GM11168 (cell line): ENCODE data around the gene CAAP1.
"Not testable (repeated sequence)": the region's sequence is repeated elsewhere in the genome, so short reads cannot be mapped to it uniquely, and the experiment has no call there.

Source experiments
- in situ Hi-C: fragments of 300-500 bp; cut with MboI; formaldehyde crosslinking; loops from one replicate; pipeline ENCODE4 v1.12.0; 2022; ENCODE audit warnings: low sequenced_read_pairs; ENCODE audit not compliant: unreplicated experiment

CAAP1 gene, protein sequence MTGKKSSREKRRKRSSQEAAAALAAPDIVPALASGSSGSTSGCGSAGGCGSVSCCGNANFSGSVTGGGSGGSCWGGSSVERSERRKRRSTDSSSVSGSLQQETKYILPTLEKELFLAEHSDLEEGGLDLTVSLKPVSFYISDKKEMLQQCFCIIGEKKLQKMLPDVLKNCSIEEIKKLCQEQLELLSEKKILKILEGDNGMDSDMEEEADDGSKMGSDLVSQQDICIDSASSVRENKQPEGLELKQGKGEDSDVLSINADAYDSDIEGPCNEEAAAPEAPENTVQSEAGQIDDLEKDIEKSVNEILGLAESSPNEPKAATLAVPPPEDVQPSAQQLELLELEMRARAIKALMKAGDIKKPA

DNA sequence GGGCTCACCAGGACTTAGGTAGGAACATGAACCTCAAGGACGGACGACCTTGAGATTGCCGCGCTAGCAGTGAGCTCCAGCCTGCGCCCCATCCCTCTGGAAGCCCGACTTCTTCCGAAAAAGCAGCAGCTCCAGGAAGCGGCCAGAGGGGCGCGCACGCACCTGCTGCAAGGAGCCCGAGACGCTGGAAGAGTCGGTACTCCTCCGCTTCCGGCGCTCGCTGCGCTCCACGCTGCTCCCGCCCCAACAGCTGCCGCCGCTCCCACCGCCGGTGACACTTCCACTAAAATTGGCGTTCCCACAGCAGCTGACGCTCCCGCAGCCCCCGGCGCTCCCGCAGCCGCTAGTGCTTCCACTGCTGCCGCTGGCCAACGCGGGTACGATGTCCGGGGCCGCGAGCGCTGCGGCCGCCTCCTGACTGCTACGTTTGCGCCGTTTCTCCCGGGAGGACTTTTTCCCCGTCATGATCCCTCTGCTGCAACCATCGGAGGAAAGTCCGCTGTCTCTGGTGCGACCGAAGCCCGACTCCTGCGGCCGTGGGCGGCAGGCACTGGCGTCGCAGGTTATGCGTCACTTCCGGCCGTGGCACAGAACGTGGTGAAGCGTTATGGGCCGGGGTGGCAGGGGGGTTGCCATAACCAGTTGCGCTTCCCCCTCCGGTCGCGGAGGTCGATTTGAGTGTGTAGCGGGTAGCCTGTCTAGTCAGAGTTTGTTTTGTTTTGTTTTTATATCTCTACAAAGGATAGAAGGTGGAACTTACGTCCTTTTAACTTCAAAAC is at the start of gene CAAP1:
Gene CAAP1, minus strand, starts transcription at position 552 of the 779 bp plus-strand sequence. Its CDS starts 87 bp downstream, at position 465.
- in situ Hi-C loops = no loop called here

- in situ Hi-C loops = no loop called here
Observed at GRCh38 chr9:26940779-26941178, 48.2 kb upstream of the CAAP1 start.

GRCh38 chr9:26939955-26940711 is 47.5 kb upstream of the CAAP1 start:
- in situ Hi-C loops = no loop called here

DNA sequence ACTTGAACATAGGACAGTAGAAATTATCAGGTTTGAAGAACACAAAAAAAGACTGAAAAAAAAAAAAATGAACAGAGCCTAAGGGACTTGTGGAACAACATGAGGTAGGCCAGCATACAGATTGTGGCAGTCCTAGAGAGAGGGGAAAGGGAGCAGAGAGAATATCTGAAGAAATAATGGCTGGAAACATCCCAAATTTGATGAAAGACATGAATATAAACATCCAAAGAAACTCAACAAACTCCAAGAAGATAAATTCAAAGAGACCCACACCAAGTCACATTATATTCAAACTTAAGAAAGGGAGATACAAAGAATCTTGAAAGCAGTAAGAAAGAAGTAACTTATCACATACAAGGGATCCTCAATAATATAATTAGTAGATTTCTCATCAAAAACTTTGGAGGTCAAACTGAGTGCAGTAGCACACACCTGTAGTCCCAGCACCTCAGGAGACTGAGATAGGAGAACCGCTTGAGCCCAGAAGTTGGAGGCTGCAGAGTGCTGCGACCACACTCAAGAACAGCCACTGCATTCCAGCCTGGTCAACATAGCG is 45.3 kb upstream of the CAAP1 start:
- in situ Hi-C loops = no loop called here

- in situ Hi-C loops = no loop called here
Observed at GRCh38 chr9:26935847-26936246, 43.2 kb upstream of the CAAP1 start.

- in situ Hi-C loops = no loop called here
Observed at GRCh38 chr9:26928902-26929495, 36.4 kb upstream of the CAAP1 start.

DNA sequence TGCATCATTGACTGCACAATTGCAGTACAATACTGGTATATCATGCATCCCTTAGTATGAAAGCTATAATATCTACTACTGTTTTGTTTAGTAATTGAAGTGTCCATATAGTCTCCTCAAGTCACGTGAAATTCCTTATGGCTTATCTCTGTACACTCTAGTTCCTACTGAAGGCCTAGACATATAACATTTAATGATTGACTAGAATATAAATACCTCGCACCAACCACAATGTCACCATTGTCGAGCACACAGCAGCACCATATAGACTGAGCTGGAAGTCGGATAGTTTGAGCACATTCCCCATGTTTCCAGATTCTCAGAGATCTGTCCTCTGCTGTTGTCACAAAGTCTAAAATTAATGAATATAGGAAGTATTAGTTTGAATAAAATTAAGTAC is 33.0 kb upstream of the CAAP1 start:
- in situ Hi-C loops = no loop called here

GRCh38 chr9:26919698-26920097 is 27.1 kb upstream of the CAAP1 start:
- in situ Hi-C loops = no loop called here

GRCh38 chr9:26913138-26913668 is 20.6 kb upstream of the CAAP1 start:
- in situ Hi-C loops = no loop called here

DNA sequence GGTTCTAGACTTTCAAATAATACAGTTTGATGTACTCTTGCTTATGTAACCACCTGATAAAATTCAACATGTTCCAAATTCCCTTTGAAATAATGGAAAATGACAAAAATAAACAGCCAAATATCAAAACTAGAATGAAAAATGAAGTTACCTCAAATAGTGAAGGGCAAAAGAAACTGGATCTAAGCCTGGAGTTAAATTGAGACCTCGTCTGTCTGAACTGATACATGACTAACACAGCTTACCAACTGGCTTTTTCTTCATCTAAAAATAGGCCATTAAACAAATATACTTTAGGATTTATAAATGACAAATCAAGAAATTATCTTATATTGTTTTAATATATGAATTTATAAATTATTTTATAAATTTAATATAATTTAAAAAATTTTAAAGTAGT is 12.1 kb upstream of the CAAP1 start:
- in situ Hi-C loops = no loop called here

- in situ Hi-C loops = no loop called here
Observed at GRCh38 chr9:26904070-26904469, 11.5 kb upstream of the CAAP1 start.

DNA sequence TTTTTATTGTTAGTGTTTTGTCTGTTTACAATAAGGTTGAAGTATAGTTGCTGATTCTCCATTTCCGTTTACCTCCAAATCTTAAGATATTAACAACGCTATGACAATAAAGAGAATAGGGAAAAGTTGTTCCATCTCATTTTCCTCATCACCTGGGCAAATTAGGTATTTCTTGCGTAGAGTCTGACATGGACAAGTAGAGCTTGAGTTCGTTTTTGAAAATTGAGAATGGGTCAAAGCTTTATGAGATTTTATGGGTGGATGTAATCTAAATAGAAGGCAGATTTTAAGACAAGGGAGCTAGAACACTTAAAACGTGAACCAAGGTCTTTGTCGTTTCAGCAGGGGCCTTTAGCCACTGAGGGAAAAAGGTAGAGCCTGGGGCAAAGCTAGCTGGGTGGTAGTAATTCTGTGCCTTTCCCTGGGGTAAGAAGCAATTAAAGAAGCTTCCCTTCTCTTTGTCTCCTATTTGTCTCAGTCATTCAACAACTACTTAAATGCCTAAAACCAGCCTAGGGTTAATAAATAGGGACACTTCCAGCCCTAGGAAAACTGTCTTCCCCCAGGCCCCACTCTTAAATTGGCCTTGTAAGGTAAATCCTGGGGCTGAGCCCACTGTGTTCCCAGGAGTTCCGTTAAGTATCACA is 551 bp upstream of the CAAP1 start:
- in situ Hi-C loops = no loop called here

GRCh38 chr9:26891726-26892125 is 876 bp downstream of the CAAP1 start:
- in situ Hi-C loops = no loop called here

DNA sequence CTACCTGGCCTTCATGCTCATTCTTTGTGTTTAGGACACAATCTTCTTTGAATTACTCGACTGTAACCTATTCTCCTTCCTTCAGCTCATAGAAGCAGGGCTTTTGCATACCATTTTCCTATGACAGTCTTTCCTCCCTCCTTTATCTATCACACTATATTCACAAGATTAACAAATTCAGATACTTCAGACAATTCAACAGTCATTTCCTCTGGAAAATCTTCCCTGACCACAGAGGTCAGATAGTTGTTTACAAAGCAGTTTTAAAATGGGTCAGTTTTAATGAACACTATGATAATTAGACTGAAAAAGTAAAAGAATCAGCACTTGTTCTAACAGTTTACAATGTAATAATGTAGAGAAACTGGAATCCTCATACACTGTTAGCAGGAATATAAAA is 4.3 kb downstream of the CAAP1 start:
- in situ Hi-C loops = no loop called here

GRCh38 chr9:26882154-26882553 is 10.4 kb downstream of the CAAP1 start:
- in situ Hi-C loops = no loop called here

- in situ Hi-C loops = no loop called here
Observed at GRCh38 chr9:26880262-26880661, 12.3 kb downstream of the CAAP1 start.

DNA sequence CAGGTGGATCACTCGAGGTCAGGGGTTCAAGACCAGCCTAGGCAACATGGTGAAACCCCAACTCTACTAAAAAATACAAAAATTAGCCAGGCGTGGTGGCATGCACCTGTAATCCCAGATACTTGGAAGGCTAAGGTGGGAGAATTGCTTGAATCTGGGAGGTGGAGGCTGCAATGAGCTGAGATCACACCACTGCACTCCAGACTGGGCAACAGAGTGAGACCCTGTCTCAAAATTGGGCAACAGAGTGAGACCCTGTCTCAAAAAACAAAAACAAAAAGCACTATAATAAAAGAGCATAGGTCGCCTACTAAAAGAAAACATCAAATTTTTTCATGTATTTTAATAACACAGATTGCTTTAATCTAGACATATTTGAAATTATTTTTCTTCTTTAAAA is 17.4 kb downstream of the CAAP1 start:
- in situ Hi-C loops = not testable (repeated sequence)

DNA sequence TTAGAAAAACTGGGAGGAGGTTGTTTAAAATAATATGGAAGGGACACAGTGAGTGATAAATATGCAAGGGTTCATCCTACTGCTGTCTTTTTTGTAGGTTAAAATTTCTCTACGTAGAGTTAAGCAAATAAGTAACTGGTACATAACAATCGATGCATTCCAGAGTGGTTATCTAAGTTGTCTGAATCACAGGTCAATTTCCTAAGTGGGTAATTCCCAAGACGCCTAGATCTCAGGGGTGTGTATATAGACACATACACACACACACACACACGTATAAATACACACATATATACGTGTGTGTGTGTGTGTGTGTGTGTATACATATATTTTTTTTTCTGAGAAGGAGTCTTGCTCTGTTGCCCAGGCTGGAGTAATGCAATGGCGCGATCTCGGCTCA is 22.3 kb downstream of the CAAP1 start:
- in situ Hi-C loops = no loop called here

DNA sequence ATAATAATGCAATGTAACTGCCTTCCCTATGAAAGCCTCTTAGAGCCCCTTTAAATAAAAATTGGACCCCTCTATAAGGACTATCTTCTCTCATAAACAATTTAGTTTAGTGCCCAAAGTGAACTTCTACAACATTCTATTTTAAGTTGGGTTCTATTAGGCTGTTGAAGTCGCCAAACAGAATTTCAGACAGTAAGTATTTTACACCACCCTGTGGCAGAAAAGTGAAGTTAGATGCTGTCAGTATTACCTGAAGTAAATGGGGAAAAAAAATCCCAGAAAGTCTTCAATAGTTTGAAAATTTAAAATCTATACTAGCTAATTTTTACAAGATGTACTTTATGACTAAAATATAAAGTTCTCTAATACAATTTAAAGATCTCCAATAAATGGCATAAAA is 29.5 kb downstream of the CAAP1 start:
- in situ Hi-C loops = no loop called here
